ENCODE measurements around the gene C1QTNF9B.

DNA sequence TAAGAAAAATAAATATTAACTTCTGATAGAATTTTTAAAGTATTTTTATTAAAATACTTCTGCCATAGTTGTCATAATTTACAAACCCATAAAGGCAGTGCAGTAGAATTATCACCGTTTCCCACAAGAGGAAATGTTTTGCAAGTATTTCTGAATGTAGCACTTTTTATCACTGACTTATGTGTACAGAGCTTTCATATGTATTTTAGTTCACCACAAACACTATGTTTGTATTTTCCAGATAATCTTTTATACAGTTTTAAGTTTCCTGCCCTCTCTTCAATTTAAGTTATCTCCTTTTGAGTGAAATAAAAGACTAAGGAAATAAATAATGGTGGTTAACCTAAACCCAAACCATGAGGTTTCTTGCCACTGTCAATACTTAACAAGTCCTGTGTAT, 32.3 kb downstream of the C1QTNF9B start:
- TF ChIP-seq SUZ12 (IDR thresholded peaks at IDR 0.05; ENCODE audit: extremely low read depth, insufficient read depth, insufficient read length) (no peak), YY1 (IDR thresholded peaks at IDR 0.05; ENCODE audit: insufficient read depth, insufficient read length) (no peak), ZNF274 (IDR thresholded peaks at IDR 0.05; ENCODE audit: low read depth, low read length) (no peak)
